ENCODE measurements around the gene LRRC74B.
"Not testable (repeated sequence)": the region's sequence is repeated elsewhere in the genome, so short reads cannot be mapped to it uniquely, and the experiment has no call there.

LRRC74B gene

DNA sequence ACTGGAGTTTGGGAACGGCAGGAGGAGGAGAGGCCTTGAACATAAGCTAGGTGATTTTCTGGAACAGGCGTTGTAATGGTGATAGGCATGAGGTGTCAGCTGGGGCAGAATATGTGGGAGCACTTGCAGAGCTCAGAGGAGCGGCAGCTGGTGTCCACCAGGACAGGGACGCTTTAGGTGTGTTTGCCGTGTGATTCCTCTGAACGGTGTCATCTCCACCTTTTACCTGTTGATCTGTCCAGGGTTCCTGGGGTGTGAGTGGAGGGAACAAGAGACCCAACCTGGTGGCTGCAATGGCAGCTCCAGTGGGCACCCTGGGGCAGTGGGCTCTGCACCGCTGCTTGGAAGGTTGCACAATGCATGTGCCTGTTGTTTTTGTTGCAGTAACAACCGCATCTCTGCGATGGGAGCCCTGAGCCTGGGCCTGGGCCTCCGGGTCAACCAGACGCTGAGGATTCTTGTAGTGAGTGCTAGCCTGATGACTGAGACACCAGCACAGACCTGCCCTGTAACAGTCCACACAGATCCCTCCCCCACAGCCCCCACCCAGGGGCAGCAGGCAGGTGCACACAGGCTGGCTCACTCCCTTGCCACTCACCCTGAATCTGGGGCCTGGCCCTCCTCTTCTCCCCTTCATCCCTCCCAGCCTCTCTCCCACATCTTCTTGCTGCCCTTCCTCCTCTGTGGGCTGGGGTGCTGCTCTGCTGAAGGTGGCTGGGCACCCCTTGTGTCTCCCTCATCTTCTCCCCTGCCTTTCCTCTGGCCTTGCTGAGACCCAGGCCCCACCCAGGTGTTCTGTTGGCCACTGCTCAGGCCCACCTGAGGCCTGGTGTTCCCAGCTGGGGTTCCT lies 9.2 kb downstream of the LRRC74B start:
- no peak for TF ChIP-seq CTCF (conservative IDR thresholded peaks at IDR 0.05; ENCODE audit: low read length)
- H3K4me3 ChIP-seq (ENCODE audit: low read length), result no peak overlapping the region

DNA sequence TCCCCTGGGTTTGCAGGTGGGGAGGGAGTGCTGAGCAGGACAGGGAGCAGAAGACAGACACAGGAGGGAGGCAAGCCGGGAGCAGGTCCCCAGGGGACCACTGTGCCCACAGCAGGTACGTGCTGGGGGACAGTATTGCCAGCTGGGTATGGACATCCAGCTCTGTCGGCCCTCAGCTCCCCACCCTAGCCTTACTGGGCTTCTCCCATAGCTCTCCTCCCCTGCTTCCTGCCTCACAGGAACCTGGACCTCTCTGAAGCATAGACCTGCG lies 9.8 kb downstream of the LRRC74B start:
- no peak overlapping the region for H3K4me3 ChIP-seq (ENCODE audit: low read length)
- no peak for TF ChIP-seq CTCF (conservative IDR thresholded peaks at IDR 0.05; ENCODE audit: low read length)
- no peak for DNase-seq (ENCODE audit: low read depth)

More for the DNA sequence above, 9.2 kb downstream of the LRRC74B start:
- no peak for DNase-seq (ENCODE audit: low read depth)

DNA sequence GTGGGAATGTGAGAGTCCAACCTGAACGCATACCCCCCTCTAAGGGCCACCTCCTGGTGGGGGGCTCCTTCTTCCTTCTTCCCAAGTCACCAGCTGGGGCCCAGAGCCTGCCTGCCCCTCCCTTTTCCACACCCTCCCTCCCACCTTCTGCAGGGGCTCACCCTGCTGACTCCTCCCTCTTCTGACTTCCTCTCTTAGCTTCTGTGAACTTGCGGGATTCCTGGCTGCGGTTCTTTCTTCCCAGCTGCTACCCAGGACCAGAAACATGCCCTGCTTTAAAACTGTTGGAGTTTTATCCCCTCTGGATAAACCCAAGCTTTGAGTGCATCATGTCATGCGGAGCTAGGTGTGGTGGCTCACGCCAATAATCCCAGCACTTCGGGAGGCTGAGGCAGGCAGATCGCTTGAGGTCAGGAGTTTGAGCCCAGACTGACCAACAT lies 10.2 kb downstream of the LRRC74B start:
- no peak overlapping the region for H3K4me3 ChIP-seq (ENCODE audit: low read length)
- no peak for DNase-seq (ENCODE audit: low read depth)

GRCh38 chr22:21060363-21060762 lies 14.6 kb downstream of the LRRC74B start:
- not testable (repeated sequence) for DNase-seq (ENCODE audit: low read depth); H3K4me3 ChIP-seq (ENCODE audit: low read length)

More for the DNA sequence above, 10.2 kb downstream of the LRRC74B start:
- TF ChIP-seq CTCF (conservative IDR thresholded peaks at IDR 0.05; ENCODE audit: low read length), result no peak

- not testable (repeated sequence) for DNase-seq (ENCODE audit: low read depth); H3K4me3 ChIP-seq (ENCODE audit: low read length)
Measured at GRCh38 chr22:21061660-21062321, 16.0 kb downstream of the LRRC74B start.

DNA sequence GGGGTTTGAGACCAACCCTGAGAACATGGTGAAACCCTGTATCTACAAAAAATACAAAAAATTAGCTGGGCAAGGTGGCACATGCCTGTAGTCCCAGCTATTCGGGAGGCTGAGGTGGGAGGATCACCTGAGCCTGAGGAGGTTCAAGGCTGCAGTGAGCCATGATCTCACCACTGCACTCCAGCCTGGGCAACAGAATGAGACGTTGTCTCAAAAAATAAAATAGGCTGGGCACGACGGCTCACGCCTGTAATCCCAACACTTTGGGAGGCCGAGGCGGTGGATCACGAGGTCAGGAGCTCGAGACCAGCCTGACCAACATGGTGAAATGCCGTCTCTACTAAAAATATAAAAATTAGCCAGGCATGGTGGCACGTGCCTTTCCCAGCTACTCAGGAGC lies 18.7 kb downstream of the LRRC74B start:
- DNase-seq (ENCODE audit: low read depth); H3K4me3 ChIP-seq (ENCODE audit: low read length): not testable (repeated sequence)

DNA sequence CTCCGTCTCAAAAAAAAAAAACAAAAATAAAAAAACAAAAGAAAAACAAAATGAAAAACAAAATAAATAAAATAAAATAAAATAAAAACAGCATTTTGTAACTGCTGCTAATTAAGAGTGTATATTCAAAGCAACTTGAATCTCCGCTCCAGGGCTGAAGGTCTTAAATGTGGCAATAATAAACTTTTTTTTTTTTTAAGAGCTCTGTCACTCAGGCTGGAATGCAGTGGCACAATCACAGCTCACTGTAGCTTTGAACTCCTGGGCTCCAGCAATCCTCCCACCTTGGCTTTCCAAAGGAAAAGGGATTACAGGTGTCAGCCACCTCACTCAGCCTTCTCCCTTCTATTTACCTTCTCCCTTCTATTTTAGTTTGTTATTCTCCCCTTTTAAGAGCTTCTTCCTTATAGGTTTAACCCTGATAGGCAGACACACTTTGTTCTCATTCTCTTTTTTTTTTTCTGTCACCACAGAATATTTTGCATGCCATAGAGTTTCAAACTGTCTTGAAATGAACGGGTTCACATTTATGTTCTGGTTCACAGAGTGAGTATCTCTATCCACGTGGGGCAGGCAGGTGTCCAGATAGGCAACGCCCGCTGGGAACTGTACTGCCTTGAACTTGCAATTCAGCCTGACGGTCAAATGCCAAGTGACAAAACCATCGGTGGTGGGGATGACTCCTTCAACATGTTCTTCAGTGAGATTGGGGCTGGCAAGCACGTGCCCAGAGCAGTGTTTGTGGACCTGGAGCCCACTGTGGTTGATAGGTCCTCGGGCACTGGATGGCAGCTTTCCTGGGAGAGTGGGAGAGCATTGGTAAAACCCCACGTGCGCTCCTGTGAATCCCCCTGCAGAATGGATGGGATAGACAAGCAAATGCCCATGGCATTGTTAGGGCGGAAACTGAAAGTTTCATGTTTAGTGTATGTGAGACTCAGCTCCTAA lies 19.4 kb downstream of the LRRC74B start:
- DNase-seq (ENCODE audit: low read depth), result peak; percentile 23
- no peak overlapping the region for H3K4me3 ChIP-seq (ENCODE audit: low read length)
- no peak for TF ChIP-seq CTCF (conservative IDR thresholded peaks at IDR 0.05; ENCODE audit: low read length)

DNA sequence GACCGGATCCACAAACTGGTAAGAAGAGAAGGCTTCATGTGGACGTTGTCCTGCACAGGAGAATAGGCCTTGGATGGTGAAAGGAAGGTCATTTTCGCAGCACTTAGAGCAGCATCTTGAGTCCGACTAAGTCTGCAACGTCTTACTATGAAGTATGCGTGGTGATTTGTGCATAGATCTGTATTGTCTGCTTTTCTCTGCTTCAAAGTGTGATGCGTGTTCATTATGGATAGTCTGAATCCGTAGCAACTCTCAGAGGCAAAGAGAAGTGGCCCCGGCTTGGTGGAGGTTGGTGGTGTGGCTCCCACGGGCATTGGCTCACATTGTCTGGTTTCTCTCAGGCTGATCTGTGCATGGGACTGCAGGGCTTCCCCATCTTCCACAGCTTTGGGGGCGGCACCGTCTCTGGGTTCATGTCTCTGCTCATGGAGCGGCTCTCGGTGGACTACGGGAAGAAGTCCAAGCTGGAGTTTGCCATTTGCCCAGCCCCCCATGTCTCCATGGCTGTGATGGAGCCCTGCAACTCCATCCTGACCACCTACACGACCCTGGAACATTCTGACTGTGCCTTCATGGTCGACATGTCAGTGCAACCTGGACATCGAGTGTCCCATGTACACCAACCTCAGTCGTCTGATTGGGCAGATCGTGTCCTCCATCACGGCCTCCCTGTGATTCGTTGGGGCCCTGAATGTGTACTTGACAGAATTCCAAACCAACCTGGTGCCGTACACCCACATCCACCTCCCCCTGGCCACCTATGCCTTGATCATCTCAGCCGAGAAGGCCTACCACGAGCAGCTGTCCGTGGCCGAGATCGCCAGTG lies 21.5 kb downstream of the LRRC74B start:
- TF ChIP-seq CTCF (conservative IDR thresholded peaks at IDR 0.05; ENCODE audit: low read length), result no peak
- H3K4me3 ChIP-seq (ENCODE audit: low read length), result no peak overlapping the region
- no peak for DNase-seq (ENCODE audit: low read depth)
